HG03521 (cell line): ENCODE data around the gene SCN3B.
A peak's percentile ranks its signal among the peaks of the same experiment; 100 is the strongest.

Experiments used
- ATAC-seq: cut with Tn5 transposase; IDR thresholded peaks from one replicate; pipeline ENCODE4 v1.9.1; 2021; ENCODE audit warnings: mild to moderate bottlenecking, moderate library complexity; ENCODE audit not compliant: unreplicated experiment

Gene SCN3B

GRCh38 chr11:123601136-123601535 lies 53.3 kb downstream of the SCN3B start:
- no peak for ATAC-seq

DNA sequence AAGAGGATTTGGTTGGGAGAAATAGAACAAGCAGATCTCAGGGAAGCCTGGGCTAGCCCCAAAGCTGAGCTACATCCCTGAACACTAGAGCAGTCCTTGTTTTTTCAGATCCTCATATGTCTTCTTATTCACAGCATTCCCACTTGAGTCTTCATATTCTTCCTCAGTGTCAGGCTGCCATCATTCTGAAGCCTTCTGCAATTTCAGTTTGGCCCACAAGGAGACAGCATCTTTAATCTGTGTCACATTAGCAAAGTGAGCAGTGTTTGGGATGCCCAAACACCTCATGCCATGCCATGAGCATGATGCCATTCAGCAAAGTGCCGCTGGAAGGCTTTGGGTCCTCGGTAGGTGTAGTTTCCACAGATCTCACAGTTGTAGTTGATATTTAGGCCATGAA lies 56.6 kb downstream of the SCN3B start:
- ATAC-seq, result no peak

DNA sequence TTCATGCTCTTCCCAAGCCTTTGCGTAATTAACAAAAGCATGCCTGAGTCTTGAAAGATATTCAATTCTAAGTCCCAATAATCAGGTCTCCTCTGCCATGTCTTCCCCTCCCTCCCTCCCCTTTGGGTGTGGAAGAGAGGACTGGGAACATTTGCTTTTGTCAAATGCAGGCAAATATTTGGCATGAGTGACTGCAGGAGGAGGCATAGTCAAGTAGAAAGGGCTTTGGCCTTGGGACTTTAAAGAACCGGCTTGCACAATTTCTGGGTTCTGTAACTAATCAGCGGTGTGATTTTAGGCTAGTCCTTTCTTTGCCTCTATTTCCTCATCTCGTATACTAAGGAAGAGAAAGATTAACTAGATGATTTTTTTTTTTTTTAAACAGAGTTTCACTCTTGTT lies 59.5 kb downstream of the SCN3B start:
- ATAC-seq, result no peak

- no peak for ATAC-seq
These were observed 60.1 kb downstream of the SCN3B start for GRCh38 chr11:123594188-123594901.

DNA sequence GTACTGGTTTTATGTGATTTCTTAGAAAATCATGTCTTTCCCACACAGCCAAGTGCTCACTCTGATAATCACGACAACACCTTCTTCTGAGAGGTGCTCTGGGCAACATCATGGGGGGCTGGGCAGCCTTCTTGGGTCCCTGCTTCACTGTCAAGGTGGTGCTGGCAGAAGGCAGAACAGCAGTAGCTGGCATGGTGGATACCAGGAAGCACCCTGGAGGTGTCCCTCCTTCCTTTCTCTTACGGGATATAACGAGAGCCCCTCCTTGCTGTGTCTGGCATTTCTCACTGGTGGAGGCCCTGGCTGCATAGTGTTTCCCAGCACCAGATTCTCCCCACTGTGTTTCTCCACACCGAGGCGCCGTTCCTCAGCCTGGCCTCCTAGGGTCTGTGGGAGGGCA lies 60.9 kb downstream of the SCN3B start:
- ATAC-seq, result no peak

GRCh38 chr11:123590296-123590912 lies 64.0 kb downstream of the SCN3B start:
- no peak for ATAC-seq

DNA sequence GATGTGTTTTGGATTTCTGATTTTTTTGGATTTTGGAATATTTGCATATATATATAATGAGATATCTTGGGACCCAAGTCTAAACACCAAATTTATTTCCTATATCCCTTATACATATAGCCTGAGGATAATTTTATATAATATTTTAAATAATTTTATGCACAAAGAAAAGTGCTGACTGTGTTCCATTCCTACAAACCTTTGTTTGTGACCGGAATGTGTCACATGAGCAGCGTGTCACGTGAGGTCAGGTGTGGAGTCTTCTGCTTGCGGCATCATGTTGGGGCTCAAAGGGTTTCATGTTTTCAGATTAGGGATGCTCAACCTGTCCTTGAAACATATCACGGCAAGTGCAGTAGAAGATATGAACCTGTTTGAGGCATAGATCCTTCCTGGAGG lies 65.6 kb downstream of the SCN3B start:
- ATAC-seq, result no peak

- no peak for ATAC-seq
These were observed 66.1 kb downstream of the SCN3B start for GRCh38 chr11:123588117-123588863.

DNA sequence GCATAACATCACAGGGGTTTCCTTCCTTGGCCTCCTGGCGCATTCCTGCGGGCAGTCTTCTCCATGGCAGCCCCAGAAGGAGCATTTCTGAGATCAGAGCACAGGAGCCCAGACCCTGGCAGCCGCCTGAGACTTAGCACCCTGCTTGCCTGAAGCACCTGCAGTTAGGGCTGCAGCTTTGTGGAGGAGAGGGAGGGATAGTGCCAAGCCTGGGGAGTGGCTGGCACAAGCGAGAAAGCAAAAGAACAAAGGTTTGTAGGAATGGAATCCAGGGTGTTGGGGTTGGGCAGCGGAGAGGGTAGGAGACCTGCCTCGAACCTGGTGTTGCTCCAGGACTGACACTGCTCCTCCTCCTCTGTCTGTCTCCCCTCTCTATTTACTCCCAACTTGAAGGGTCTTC lies 66.9 kb downstream of the SCN3B start:
- no peak for ATAC-seq

GRCh38 chr11:123587044-123587443 lies 67.4 kb downstream of the SCN3B start:
- ATAC-seq, result no peak

GRCh38 chr11:123586568-123586967 lies 67.9 kb downstream of the SCN3B start:
- no peak for ATAC-seq

DNA sequence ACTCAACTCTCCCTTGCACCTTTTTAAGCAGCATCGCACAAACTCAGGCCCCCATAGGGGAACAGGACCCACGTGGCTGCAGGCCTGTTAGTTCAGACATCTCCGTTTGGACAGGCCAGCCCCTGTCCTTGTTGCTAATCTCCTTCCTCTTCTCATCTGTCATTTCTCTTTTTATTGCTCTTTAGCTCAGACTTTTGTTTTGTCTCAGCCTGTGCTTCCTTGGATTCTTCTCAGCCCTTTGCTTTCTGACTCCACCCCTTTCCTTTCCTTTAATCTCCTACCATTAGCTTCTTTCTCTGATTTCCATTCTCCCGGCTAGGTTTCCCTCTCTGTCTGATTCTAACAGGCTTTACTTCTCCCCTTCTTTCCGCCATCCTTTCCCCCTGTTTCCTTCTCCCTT lies 68.7 kb downstream of the SCN3B start:
- ATAC-seq, result no peak

DNA sequence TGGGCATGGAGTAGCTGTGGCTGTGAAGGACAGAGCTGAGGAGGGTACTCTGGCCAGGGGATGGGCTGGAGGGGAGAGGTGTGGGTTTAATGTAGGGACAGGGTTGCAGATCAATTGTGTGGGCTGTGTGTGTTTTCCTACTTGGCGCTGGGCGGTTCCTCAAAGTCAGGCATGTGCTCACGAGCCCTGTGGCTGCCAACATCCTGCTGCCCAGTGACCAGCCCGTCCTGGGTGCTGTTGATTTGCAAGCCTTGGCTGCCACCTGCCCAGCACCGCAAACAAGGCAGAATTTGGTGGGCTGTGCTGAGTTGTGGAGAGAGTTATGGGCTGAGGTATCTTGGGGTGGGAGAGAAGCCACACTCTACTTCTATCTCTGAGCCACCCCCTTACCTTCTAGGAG lies 69.2 kb downstream of the SCN3B start:
- ATAC-seq, result no peak

DNA sequence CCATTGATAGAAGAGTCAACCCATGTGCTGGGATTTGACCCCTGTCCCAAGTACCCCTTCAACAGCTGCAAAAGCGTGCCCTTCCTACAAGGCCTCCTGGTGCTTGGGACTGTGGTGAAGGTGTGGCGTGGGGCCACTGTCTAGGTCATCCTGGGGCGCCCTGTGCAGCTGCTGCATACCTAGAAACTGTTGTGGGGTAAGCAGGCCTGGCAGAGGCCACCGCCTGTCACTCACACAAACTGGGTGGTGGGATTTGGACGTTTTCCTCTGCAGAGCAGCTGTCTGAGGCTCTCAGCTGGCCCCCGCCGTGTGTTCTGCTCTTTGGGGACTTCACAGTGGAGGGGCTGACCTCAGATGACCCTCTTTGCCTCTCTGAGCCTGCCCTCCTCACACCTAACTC lies 69.7 kb downstream of the SCN3B start:
- ATAC-seq, result no peak

DNA sequence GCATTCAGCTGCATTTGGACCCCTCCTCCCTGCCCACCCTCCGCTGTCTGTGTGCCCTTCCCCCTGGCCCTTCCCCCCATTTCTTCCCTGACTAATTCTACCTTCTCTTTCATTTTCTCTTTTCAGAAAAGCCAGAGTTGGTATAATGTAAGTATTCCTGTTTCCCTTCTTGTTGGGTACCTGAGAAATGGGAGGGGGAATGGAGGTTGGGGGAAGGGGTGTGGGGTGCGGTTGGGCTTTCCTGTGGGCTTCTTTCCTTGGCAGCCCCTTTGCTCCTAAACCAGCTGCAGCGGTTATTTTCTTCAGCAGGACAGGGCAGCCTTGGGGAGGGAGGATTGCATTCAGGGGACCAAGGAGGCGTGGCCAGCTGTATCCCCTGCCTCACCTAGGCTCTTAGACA lies 70.2 kb downstream of the SCN3B start:
- no peak for ATAC-seq

GRCh38 chr11:123582992-123583504 lies 71.4 kb downstream of the SCN3B start:
- ATAC-seq, result no peak

- ATAC-seq, result no peak
These were observed 72.6 kb downstream of the SCN3B start for GRCh38 chr11:123581651-123582399.

GRCh38 chr11:123580557-123581275 lies 73.7 kb downstream of the SCN3B start:
- ATAC-seq, result peak; percentile 85

DNA sequence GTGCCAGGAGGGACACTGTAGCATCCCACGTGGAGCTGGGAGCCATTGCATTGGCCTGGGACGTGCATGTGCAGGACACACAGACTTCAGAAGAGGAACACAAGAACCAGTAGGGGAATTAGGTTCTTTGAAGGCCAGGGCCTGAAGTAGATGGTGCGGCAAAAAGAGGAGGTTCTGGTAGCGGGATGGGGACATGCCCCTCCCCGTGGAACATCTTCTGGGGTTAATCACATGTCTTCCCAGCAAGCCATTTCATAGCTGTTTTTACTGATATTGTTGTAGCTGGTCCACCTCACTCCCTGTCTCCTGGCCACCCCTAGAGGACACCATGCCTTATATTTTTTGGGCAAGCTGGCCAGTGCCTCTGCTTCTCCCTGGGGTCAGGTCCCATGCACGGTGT lies 74.3 kb downstream of the SCN3B start:
- no peak for ATAC-seq

DNA sequence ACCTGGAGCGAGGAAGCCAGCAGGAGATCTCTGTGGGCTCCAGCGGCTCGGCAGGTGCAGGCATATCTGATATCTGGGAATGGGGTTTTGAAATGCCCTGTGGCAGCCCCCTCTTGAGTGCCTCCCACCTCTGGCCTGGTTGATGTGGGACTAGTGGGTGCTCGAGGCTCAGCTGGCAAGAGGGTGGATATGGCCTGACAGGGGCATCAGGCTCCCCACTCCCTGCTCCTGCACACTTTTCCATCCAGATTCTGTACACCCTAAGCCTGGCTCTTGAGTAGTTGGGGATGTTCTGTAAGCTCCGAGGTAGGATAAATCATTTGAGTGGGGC lies 75.0 kb downstream of the SCN3B start:
- ATAC-seq, result no peak
